Parathyroid adenoma (tissue), 2 donors: ENCODE results near the gene HAL.
A peak's percentile ranks its signal among the peaks of the same experiment; 100 is the strongest.
"Not testable (repeated sequence)": the region's sequence is repeated elsewhere in the genome, so short reads cannot be mapped to it uniquely, and the experiment has no call there.

Experiments used
- H2AFZ ChIP-seq: fragments of 300-600 bp; sonication (generic); one replicate; pipeline ENCODE4 v1.7.0; 2017; ENCODE audit warnings: antibody characterized with exemption, mild to moderate bottlenecking
- H3K27ac ChIP-seq: fragments of 300-600 bp; sonication (generic); one replicate; pipeline ENCODE4 v1.7.0; 2017
- H3K27me3 ChIP-seq: fragments of 300-600 bp; sonication (generic); one replicate; pipeline ENCODE4 v1.7.0; 2017; ENCODE audit warnings: low read length; ENCODE audit not compliant: control insufficient read depth, insufficient read depth
- H3K36me3 ChIP-seq: fragments of 300-600 bp; sonication (generic); one replicate; pipeline ENCODE4 v1.7.0; 2017; ENCODE audit warnings: low read length; ENCODE audit not compliant: control insufficient read depth, insufficient read depth
- H3K4me1 ChIP-seq: fragments of 300-600 bp; sonication (generic); one replicate; pipeline ENCODE4 v1.7.0; 2017; ENCODE audit warnings: control low read depth
- H3K4me2 ChIP-seq: fragments of 300-600 bp; sonication (generic); one replicate; pipeline ENCODE4 v1.7.0; 2017; ENCODE audit warnings: low read length
- H3K4me3 ChIP-seq: fragments of 300-600 bp; sonication (generic); one replicate; pipeline ENCODE4 v1.7.0; 2017; ENCODE audit warnings: low read depth, low read length
- H3K79me2 ChIP-seq: fragments of 300-600 bp; sonication (generic); one replicate; pipeline ENCODE4 v1.7.0; 2017; ENCODE audit warnings: control low read depth
- H3K9ac ChIP-seq: fragments of 300-600 bp; sonication (generic); one replicate; pipeline ENCODE4 v1.7.0; 2017; ENCODE audit warnings: mild to moderate bottlenecking
- H3K9me3 ChIP-seq: fragments of 300-600 bp; sonication (generic); one replicate; pipeline ENCODE4 v1.7.0; 2017; ENCODE audit warnings: low read length; ENCODE audit not compliant: control insufficient read depth
- TF ChIP-seq, protein P1 (sequence below): fragments of 300-600 bp; sonication (generic); IDR thresholded peaks from one replicate; pipeline ENCODE4 v1.7.0; 2017; ENCODE audit warnings: antibody characterized with exemption, mild to moderate bottlenecking
- donor health status: primary hyperparathyroidism.

The HAL gene

GRCh38 chr12:95975491-95975890 is 20.7 kb downstream of the HAL start:
- H3K79me2 ChIP-seq, result no peaks in the 10 kb centered on the region
- no peaks in the 10 kb centered on the region for H3K27me3 ChIP-seq
- TF ChIP-seq, protein P1, sequence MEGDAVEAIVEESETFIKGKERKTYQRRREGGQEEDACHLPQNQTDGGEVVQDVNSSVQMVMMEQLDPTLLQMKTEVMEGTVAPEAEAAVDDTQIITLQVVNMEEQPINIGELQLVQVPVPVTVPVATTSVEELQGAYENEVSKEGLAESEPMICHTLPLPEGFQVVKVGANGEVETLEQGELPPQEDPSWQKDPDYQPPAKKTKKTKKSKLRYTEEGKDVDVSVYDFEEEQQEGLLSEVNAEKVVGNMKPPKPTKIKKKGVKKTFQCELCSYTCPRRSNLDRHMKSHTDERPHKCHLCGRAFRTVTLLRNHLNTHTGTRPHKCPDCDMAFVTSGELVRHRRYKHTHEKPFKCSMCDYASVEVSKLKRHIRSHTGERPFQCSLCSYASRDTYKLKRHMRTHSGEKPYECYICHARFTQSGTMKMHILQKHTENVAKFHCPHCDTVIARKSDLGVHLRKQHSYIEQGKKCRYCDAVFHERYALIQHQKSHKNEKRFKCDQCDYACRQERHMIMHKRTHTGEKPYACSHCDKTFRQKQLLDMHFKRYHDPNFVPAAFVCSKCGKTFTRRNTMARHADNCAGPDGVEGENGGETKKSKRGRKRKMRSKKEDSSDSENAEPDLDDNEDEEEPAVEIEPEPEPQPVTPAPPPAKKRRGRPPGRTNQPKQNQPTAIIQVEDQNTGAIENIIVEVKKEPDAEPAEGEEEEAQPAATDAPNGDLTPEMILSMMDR, result no peak
- no peak overlapping the region for H3K4me3 ChIP-seq
- H3K36me3 ChIP-seq, result no peaks in the 10 kb centered on the region
- no peak overlapping the region for H3K27ac ChIP-seq
- H3K9ac ChIP-seq, result no peak overlapping the region
- no peaks in the 10 kb centered on the region for H3K9me3 ChIP-seq
- H2AFZ ChIP-seq, result no peak overlapping the region
- peaks cover 3% of the 10 kb centered on the region for H3K4me1 ChIP-seq
- no peak overlapping the region for H3K4me2 ChIP-seq

GRCh38 chr12:95974358-95974757 is 21.8 kb downstream of the HAL start:
- Histone ChIP-seq H3K27ac (no peak overlapping the region), H3K79me2 (no peaks in the 10 kb centered on the region), H3K9ac (no peak overlapping the region), H3K4me3 (no peak overlapping the region), H3K9me3 (no peaks in the 10 kb centered on the region), H3K27me3 (no peaks in the 10 kb centered on the region), H3K4me1 (peaks cover 3% of the 10 kb centered on the region), H2AFZ (no peak overlapping the region), H3K36me3 (no peaks in the 10 kb centered on the region), H3K4me2 (no peak overlapping the region)
- TF ChIP-seq, protein P1, result no peak

DNA sequence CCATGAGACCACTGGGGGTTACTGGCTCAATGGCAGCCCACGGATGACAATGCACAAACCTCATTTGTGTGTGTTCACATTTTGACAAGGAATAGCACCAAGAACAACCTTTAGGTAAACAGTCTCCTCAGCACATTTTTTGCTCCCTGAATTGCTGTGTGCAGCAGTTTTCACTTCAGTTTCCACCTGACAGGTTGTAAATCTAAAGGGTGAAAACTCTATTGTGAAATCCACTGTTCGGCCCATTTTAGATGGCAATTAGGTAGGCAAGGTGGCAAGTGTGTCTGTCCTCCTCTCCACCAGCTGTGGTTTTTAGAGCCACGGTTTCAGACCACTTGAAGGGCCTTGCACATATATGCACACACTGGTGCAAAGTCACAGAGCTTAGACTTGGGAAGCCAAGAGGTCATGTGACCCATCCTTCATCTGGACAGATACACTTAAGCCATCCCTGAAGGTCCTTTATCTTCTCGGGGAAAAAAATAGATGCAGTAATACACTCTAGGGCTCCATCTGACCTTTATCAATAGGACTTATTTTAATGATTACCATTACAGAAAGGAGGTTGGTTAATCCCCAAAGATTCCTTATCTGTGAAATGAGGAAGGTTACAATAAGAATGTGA is 23.2 kb downstream of the HAL start:
- no peaks in the 10 kb centered on the region for H3K36me3 ChIP-seq
- H3K79me2 ChIP-seq, result no peaks in the 10 kb centered on the region
- H3K4me2 ChIP-seq, result peak overlapping the region; percentile 61
- peaks cover 3% of the 10 kb centered on the region for H3K4me1 ChIP-seq
- TF ChIP-seq, protein P1, result no peak
- H3K9me3 ChIP-seq, result no peaks in the 10 kb centered on the region
- H3K27me3 ChIP-seq, result no peaks in the 10 kb centered on the region
- no peak overlapping the region for H3K9ac ChIP-seq
- H3K27ac ChIP-seq, result no peak overlapping the region
- H3K4me3 ChIP-seq, result peak overlapping the region; percentile 18
- peak overlapping the region; percentile 24 for H2AFZ ChIP-seq

GRCh38 chr12:95970905-95971304 is 25.2 kb downstream of the HAL start:
- H3K9ac ChIP-seq, result no peak overlapping the region
- H3K27me3 ChIP-seq, result no peaks in the 10 kb centered on the region
- no peak overlapping the region for H3K27ac ChIP-seq
- H2AFZ ChIP-seq, result no peak overlapping the region
- no peaks in the 10 kb centered on the region for H3K79me2 ChIP-seq
- H3K4me1 ChIP-seq, result peaks cover 3% of the 10 kb centered on the region
- no peak overlapping the region for H3K4me2 ChIP-seq
- H3K9me3 ChIP-seq, result no peaks in the 10 kb centered on the region
- no peak overlapping the region for H3K4me3 ChIP-seq
- TF ChIP-seq, protein P1, result no peak
- H3K36me3 ChIP-seq, result no peaks in the 10 kb centered on the region

GRCh38 chr12:95969116-95969515 is 27.0 kb downstream of the HAL start:
- H3K4me2 ChIP-seq, H3K27me3 ChIP-seq, H3K9ac ChIP-seq, H3K9me3 ChIP-seq, H3K4me3 ChIP-seq, H3K27ac ChIP-seq, H3K79me2 ChIP-seq, H3K4me1 ChIP-seq, H3K36me3 ChIP-seq, H2AFZ ChIP-seq: not testable (repeated sequence)
